Retinal pigment epithelial cell (primary cell): ENCODE data around the gene CARD19.

ENCODE experiments used
- DNase-seq: peaks from one replicate; pipeline ENCODE4 v3.0.0-alpha.2; 2010; ENCODE audit warnings: low read depth
- H3K4me3 ChIP-seq: 2 replicates; pipeline ENCODE4 v1.5.1; 2011; ENCODE audit warnings: mild to moderate bottlenecking, low read length, control low read depth, moderate library complexity
- TF ChIP-seq, protein P1 (sequence below): conservative IDR thresholded peaks from 2 replicates; pipeline ENCODE4 v1.5.1; 2011; ENCODE audit warnings: low read depth, low read length, control low read depth, inconsistent platforms

Gene CARD19

DNA sequence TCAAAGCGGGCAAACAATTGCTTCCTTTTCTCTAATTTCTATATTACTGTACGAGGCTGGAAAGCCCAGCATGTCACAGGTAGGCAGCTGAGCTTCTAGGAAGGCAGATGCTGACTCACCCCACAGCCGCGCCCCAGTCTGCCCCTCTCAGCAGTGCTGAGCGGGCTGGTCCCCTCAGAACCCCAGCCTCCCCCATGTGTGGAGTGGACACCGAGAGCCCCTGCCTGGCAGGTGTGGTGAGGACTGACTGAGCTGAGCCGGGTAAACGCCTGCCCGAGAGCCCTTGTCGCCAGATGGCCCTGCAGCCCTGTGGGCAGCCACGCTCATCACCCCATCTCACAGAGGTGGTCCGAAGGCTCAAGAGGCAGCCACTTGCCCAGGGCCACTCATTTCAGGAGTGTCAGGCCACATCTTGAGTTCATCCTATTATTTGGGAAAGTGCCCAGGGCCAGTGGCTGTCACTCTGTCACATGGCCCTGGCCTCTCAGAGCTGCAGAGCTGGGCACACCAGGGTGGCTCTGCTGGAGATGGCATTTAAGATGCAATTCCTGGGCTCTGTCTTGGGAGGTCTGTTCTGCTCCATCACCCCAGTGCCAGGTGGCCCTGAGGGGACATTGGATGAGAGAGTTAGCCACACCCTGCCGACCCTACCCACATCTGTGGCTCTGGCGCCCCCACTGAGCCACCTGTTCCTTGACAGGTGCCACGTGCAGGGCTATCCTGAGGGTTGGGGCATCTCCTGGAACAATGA is 12.4 kb downstream of the CARD19 start:
- TF ChIP-seq, protein P1, sequence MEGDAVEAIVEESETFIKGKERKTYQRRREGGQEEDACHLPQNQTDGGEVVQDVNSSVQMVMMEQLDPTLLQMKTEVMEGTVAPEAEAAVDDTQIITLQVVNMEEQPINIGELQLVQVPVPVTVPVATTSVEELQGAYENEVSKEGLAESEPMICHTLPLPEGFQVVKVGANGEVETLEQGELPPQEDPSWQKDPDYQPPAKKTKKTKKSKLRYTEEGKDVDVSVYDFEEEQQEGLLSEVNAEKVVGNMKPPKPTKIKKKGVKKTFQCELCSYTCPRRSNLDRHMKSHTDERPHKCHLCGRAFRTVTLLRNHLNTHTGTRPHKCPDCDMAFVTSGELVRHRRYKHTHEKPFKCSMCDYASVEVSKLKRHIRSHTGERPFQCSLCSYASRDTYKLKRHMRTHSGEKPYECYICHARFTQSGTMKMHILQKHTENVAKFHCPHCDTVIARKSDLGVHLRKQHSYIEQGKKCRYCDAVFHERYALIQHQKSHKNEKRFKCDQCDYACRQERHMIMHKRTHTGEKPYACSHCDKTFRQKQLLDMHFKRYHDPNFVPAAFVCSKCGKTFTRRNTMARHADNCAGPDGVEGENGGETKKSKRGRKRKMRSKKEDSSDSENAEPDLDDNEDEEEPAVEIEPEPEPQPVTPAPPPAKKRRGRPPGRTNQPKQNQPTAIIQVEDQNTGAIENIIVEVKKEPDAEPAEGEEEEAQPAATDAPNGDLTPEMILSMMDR, result no peak
- DNase-seq, result no peak
- H3K4me3 ChIP-seq, result no peak overlapping the region

- no peak for DNase-seq
- no peak overlapping the region for H3K4me3 ChIP-seq
- TF ChIP-seq, protein P1, result no peak
Observed at GRCh38 chr9:93110311-93110855, 14.4 kb downstream of the CARD19 start.

GRCh38 chr9:93111001-93111370 is 15.0 kb downstream of the CARD19 start:
- H3K4me3 ChIP-seq, result no peak overlapping the region
- no peak for DNase-seq
- TF ChIP-seq, protein P1, result no peak

DNA sequence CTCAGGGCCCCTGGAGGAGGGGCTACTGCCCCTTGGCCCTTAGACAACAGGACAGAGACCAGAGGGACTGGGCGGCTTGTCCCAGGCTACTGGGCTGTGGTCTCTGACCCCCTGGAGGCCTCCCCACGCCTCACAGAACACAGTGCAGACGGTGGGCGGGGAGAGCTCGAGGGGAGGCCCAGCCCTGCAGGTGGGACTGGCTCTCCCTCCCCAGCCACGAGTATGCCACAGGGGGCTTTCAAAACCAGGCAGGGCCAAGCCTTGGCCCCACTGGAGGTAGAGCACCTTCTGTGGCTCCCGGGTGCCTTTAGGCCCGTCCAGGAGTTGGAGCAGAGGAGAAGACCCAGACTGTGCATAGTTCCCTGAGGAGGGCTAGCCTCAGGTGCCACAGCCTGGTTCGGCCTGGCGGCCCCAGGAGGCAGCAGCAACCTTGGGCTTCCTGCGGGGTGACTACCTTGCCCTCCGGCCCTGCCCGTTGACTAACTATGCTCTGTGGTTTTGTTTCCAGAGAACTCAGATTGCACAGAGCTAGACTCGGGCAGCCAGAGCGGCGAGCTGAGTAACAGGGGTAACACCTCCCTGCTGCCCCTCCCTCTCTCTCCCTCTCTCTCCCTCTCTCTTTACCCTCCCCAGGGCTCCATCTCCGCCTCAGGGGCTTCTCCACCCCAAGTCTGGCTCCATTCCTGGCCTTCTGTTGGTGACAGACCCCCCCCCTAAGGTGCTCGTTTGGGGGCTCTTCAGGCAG is 15.5 kb downstream of the CARD19 start:
- DNase-seq, result no peak
- no peak overlapping the region for H3K4me3 ChIP-seq
- TF ChIP-seq, protein P1, result no peak

GRCh38 chr9:93112116-93112863 is 16.3 kb downstream of the CARD19 start:
- no peak for DNase-seq
- H3K4me3 ChIP-seq, result no peak overlapping the region
- TF ChIP-seq, protein P1, result no peak

GRCh38 chr9:93112864-93113389 is 16.9 kb downstream of the CARD19 start:
- TF ChIP-seq, protein P1, result no peak
- no peak for DNase-seq

More at GRCh38 chr9:93112864-93113389, 16.9 kb downstream of the CARD19 start:
- no peak overlapping the region for H3K4me3 ChIP-seq
